Stomach (tissue), 9 donors: ENCODE measurements around the gene MRPL1. TPM values are rescaled to one million over a fixed set of nuclear protein-coding genes. Genes with fewer than 3 reads are reported as not detected.
A peak's percentile ranks its signal among the peaks of the same experiment; 100 is the strongest.

Source experiments
- DNase-seq, 2 donors: peaks; one replicate each; pipeline versions ENCODE4 v3.0.0 to v3.0.0-alpha.2; 2013 to 2019
- H3K27ac ChIP-seq, 5 donors: fragments of 200-600 bp in 4 of 5; sonication (generic) in 4 of 5; one replicate each; pipeline ENCODE4 v1.5.1; 2013 to 2019; ENCODE audit warnings: mild to moderate bottlenecking in 1 of 5, moderate library complexity in 1 of 5
- H3K27me3 ChIP-seq, 3 donors: fragments of 200-600 bp; sonication (generic); one replicate each; pipeline ENCODE4 v1.5.1; 2017 to 2019; ENCODE audit warnings: mixed run types in 1 of 3
- H3K36me3 ChIP-seq, 4 donors: fragments of 200-600 bp; sonication (generic); 1 replicate in 3 of 4; 2 replicates in 1 of 4; pipeline ENCODE4 v1.5.1; 2016 to 2019
- H3K4me1 ChIP-seq, 4 donors: fragments of 200-600 bp; sonication (generic); one replicate each; pipeline ENCODE4 v1.5.1; 2016 to 2019
- H3K4me3 ChIP-seq, 4 donors: fragments of 200-600 bp; sonication (generic) in 3 of 4; one replicate each; pipeline ENCODE4 v1.5.1; 2016 to 2019; ENCODE audit warnings: mild to moderate bottlenecking in 1 of 4
- H3K9me3 ChIP-seq, 4 donors: fragments of 200-600 bp; sonication (generic); one replicate each; pipeline ENCODE4 v1.5.1; 2016 to 2019
- EP300 ChIP-seq: sonication (generic); formaldehyde crosslinking; IDR thresholded peaks from one replicate; pipeline ENCODE4 v1.6.1; 2017; ENCODE audit warnings: antibody characterized with exemption
- POLR2A ChIP-seq, 4 donors: fragments of 450-650 bp; IDR thresholded peaks; one replicate each; pipeline ENCODE4 v1.6.1; 2016; ENCODE audit warnings: antibody characterized with exemption in 4 of 4, control low read depth in 2 of 4, mild to moderate bottlenecking in 1 of 4, moderate library complexity in 1 of 4
- POLR2AphosphoS5 ChIP-seq, 3 donors: sonication (generic); formaldehyde crosslinking; IDR thresholded peaks; one replicate each; pipeline ENCODE4 v1.6.1; 2016; ENCODE audit warnings: antibody characterized with exemption in 3 of 3
- WGBS, 5 donors: extraction: QIAGEN DNeasy Blood & Tissue Kit in 3 of 5; methylation state at CpG; one replicate each; pipeline versions ENCODE4 v1.1.5 to v1.1.7; 2013 to 2018; 5-methylcytosine and 5-hydroxymethylcytosine counted together
- intact Hi-C: fragments of 100-400 bp; cut with DNase I; formaldehyde crosslinking; loops from one replicate; pipeline ENCODE4 v1.15.1; 2023; ENCODE audit warnings: low total_unique reads
- polyA plus RNA-seq, 3 donors: library from polyadenylated mRNA; stranded (reverse); fragments of 200-250 nt; gene quantifications; one replicate each; pipeline ENCODE4 v1.2.3, GENCODE V29; 2013
- total RNA-seq, 5 donors: library from RNA; depleted of rRNA; stranded (reverse); fragments of >200 nt; gene quantifications; one replicate each; pipeline versions ENCODE4 v1.1.0 to v1.2.3, GENCODE V29; 2014 to 2016
- TF ChIP-seq, protein P1 (sequence below), 7 experiments: fragments of 450-650 bp in 4 of 7; fragments of 200-600 bp in 3 of 7; sonication (generic) in 3 of 7; IDR thresholded peaks; one replicate each; pipeline ENCODE4 v1.5.1; 2016 to 2019; ENCODE audit warnings: antibody characterized with exemption in 7 of 7, control low read depth in 2 of 7, mild to moderate bottlenecking in 1 of 7
- donor health status: healthy with polysubstance abuse.
- donor health status: Bipolar disorder and iron deficiency.
- donor health status: healthy.

MRPL1 gene
- total and polyA plus RNA-seq, 8 donors, result 1.8 to 133 (median 36.9) TPM

GRCh38 chr4:77913348-77913747 is 50.7 kb downstream of the MRPL1 start:
- no peak for TF ChIP-seq POLR2AphosphoS5 (IDR thresholded peaks at IDR 0.05)
- 86 to 98% (median 95%) methylated on average over 3 of the region's 3 CpGs for WGBS, 5 donors
- Histone ChIP-seq H3K36me3 (peaks cover 0 to 29% (median 26%) of the 10 kb centered on the region in 4 donors), H3K9me3 (no peaks in the 10 kb centered on the region), H3K4me3 (no peak overlapping the region), H3K27me3 (no peaks in the 10 kb centered on the region), H3K27ac (no peak overlapping the region), H3K4me1 (peaks cover 0 to 4% (median under 1%) of the 10 kb centered on the region in 4 donors)
- no peak for DNase-seq
- intact Hi-C loops, result no loop called here

- no peak for DNase-seq
- H3K27ac ChIP-seq, result no peak overlapping the region
- intact Hi-C loops, result no loop called here
- no peaks in the 10 kb centered on the region for H3K9me3 ChIP-seq
- TF ChIP-seq, protein P1, sequence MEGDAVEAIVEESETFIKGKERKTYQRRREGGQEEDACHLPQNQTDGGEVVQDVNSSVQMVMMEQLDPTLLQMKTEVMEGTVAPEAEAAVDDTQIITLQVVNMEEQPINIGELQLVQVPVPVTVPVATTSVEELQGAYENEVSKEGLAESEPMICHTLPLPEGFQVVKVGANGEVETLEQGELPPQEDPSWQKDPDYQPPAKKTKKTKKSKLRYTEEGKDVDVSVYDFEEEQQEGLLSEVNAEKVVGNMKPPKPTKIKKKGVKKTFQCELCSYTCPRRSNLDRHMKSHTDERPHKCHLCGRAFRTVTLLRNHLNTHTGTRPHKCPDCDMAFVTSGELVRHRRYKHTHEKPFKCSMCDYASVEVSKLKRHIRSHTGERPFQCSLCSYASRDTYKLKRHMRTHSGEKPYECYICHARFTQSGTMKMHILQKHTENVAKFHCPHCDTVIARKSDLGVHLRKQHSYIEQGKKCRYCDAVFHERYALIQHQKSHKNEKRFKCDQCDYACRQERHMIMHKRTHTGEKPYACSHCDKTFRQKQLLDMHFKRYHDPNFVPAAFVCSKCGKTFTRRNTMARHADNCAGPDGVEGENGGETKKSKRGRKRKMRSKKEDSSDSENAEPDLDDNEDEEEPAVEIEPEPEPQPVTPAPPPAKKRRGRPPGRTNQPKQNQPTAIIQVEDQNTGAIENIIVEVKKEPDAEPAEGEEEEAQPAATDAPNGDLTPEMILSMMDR (IDR thresholded peaks at IDR 0.05), result no peak
- TF ChIP-seq POLR2AphosphoS5 (IDR thresholded peaks at IDR 0.05), result no peak
- 62 to 79% (median 68%) methylated on average over 2 of the region's 2 CpGs for WGBS, 5 donors
- H3K27me3 ChIP-seq, result no peaks in the 10 kb centered on the region
- H3K4me1 ChIP-seq, result peaks cover 0 to 22% (median 12%) of the 10 kb centered on the region in 4 donors
- peaks cover 0 to 6% (median 0%) of the 10 kb centered on the region in 4 donors for H3K36me3 ChIP-seq
- no peak overlapping the region for H3K4me3 ChIP-seq
These were observed 54.4 kb downstream of the MRPL1 start for GRCh38 chr4:77917075-77917474.

DNA sequence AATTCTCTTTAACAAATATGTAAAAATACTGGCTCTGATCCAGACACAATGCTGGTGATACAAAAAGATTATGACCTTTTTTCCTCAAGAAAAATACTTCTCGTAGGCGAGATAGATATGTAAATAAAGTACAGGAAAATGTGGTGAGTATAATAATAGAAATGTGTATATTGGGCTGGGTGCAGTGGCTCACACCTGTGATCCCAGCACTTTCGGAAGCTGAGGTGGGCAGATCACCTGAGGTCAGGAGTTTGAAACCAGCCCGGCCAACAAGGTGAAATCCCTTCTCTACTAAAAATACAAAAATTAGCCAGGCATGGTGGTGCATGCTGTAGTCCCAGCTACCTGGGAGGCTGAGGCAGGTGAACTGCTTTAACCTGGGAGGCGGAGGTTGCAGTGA is 55.0 kb downstream of the MRPL1 start:
- intact Hi-C loops, result no loop called here
- TF ChIP-seq POLR2A (IDR thresholded peaks at IDR 0.05) (no peak), EP300 (no peak), POLR2AphosphoS5 (IDR thresholded peaks at IDR 0.05) (no peak)
- TF ChIP-seq, protein P1 (IDR thresholded peaks at IDR 0.05), result no peak
- no peak for DNase-seq

DNA sequence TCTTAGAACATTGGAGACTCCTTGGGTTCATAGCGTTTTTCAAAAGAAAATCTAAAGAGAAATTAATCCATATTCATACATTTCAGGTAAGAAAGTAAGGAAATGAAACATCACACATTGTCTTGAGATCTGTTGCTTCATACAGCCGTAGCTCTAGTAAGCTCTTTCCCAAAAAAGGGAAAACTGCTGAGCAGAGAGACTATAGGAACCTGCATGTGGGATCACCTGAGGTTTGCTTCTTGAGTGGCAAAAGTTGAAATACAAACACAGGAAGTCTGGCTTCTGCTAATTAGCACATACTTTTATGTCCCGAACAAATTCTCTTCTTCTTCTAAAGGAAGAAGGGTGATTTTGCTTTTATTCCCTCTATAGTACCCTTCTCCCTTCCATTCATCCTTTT is 57.7 kb downstream of the MRPL1 start:
- intact Hi-C loops, result no loop called here
- Histone ChIP-seq H3K27me3 (no peaks in the 10 kb centered on the region), H3K36me3 (peaks cover 0 to 25% (median 0%) of the 10 kb centered on the region in 4 donors), H3K4me3 (no peak overlapping the region), H3K27ac (peak overlapping the region in 3 of 5 donors; percentile 31 to 54 (median 49)), H3K4me1 (peaks cover 0 to 22% (median 14%) of the 10 kb centered on the region in 4 donors), H3K9me3 (peaks cover 0 to 3% (median 0%) of the 10 kb centered on the region in 4 donors)
- no peak for DNase-seq
- TF ChIP-seq POLR2A (IDR thresholded peaks at IDR 0.05) (no peak), EP300 (no peak), POLR2AphosphoS5 (IDR thresholded peaks at IDR 0.05) (no peak)
- TF ChIP-seq, protein P1 (IDR thresholded peaks at IDR 0.05), result no peak
- WGBS, 5 donors, result 75 to 83% (median 80%) methylated on average over 3 of the region's 3 CpGs

More for the DNA sequence above, 55.0 kb downstream of the MRPL1 start:
- H3K4me1 ChIP-seq, result peaks cover 0 to 22% (median 14%) of the 10 kb centered on the region in 4 donors
- H3K27ac ChIP-seq, result no peak overlapping the region
- H3K9me3 ChIP-seq, result no peaks in the 10 kb centered on the region
- no peak overlapping the region for H3K4me3 ChIP-seq
- no peaks in the 10 kb centered on the region for H3K27me3 ChIP-seq
- WGBS, 5 donors, result 44 to 67% (median 51%) methylated on average over 4 to 5 of the region's 5 CpGs
- H3K36me3 ChIP-seq, result peaks cover 0 to 6% (median 0%) of the 10 kb centered on the region in 4 donors

GRCh38 chr4:77921701-77922100 is 59.1 kb downstream of the MRPL1 start:
- peak in 2 of 3 donors; percentile 35 to 70 for TF ChIP-seq POLR2AphosphoS5 (IDR thresholded peaks at IDR 0.05)
- no peak for TF ChIP-seq POLR2A (IDR thresholded peaks at IDR 0.05)
- intact Hi-C loops, result no loop called here

More at GRCh38 chr4:77921701-77922100, 59.1 kb downstream of the MRPL1 start:
- peak in 1 of 2 donors; percentile 76 for DNase-seq
- Histone ChIP-seq H3K4me1 (peaks cover 0 to 22% (median 14%) of the 10 kb centered on the region in 4 donors), H3K27me3 (no peaks in the 10 kb centered on the region), H3K27ac (peak overlapping the region in 2 of 5 donors; percentile 49 to 54), H3K36me3 (peaks cover 0 to 25% (median 0%) of the 10 kb centered on the region in 4 donors), H3K4me3 (no peak overlapping the region), H3K9me3 (peaks cover 0 to 6% (median 0%) of the 10 kb centered on the region in 4 donors)
- 23 to 51% (median 37%) methylated on average over 5 of the region's 5 CpGs for WGBS, 5 donors
